ENCODE measurements around the gene HIVEP3.

DNA sequence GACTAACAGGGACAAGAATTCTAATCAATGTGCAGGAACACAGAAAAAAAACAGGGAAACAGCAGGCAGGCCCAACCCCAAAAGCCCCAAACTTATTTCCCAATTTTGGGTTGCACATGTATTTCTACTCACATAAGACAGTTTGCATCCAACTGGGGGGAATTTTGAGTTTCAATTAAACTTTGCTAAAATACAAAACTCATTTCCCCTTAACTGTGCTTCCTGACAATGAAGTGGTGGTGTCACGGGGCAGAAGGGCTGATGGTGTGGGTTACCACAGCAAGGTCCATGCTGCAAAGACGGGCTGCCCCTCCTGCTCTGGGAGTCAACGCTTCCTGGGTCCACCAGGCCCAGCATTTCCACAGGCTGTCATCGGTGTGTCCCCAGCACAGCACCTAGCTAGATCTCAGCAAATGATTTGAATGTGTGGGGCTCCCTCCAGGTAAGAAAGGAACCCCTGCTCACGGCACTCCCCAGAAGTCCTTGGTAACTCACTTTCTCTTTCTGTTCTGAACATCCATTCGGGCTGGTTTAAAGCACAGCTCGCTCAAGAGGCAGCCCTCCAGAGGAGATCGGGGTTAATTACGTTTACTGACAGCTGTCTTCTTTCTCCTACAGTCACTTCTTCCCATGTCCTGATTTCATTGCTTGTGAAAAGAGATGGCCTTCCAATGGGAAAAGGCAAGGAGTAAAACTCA is 27.4 kb downstream of the HIVEP3 start:
- TF ChIP-seq, protein P1, sequence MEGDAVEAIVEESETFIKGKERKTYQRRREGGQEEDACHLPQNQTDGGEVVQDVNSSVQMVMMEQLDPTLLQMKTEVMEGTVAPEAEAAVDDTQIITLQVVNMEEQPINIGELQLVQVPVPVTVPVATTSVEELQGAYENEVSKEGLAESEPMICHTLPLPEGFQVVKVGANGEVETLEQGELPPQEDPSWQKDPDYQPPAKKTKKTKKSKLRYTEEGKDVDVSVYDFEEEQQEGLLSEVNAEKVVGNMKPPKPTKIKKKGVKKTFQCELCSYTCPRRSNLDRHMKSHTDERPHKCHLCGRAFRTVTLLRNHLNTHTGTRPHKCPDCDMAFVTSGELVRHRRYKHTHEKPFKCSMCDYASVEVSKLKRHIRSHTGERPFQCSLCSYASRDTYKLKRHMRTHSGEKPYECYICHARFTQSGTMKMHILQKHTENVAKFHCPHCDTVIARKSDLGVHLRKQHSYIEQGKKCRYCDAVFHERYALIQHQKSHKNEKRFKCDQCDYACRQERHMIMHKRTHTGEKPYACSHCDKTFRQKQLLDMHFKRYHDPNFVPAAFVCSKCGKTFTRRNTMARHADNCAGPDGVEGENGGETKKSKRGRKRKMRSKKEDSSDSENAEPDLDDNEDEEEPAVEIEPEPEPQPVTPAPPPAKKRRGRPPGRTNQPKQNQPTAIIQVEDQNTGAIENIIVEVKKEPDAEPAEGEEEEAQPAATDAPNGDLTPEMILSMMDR (IDR thresholded peaks at IDR 0.05) = no peak
- TF ChIP-seq POLR2A (IDR thresholded peaks at IDR 0.05) = no peak
